DMS153 treated with DMSO at 0.1 percent for 48 hours (cell line): Measurements from ENCODE around the gene FSTL4.

Experiments
- DNase-seq: peaks from one replicate; lab custom pipeline; 2025; ENCODE audit not compliant: unreplicated experiment; lab: John Stamatoyannopoulos, UW

FSTL4 gene

DNA sequence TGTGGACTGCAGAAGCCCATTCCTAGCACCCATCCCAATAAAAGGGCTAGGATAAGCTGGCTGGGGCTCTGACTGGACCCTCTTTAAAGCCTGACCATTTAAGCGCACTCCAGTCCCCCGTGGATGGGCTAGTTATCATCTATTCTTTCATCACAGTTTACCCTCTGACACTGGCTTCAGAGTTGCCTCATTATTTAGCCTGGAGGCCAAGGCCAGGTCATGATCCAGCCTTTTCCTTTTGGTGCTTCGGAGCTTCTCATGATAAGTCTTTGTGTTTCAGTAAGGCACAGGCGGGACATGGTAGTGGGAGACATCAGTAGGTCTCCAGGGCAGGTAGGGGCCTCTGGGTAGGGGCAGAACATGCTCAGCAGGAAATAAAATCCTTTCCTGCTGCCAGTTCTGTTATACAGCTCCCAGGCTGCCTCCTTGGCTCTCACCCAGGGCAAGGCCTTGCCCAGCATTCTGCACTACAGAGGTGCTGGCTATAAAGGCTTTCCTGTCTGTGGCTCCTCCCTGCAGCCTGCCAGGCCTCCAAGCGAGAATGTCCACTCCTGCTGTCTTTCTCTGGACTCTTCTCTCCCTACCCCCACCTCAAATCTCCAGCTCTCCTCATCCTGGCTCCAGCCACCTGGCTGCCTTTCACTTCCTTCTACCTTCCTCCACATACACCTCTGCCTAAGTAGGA lies 128.8 kb downstream of the FSTL4 start:
- DNase-seq, result no peak

DNA sequence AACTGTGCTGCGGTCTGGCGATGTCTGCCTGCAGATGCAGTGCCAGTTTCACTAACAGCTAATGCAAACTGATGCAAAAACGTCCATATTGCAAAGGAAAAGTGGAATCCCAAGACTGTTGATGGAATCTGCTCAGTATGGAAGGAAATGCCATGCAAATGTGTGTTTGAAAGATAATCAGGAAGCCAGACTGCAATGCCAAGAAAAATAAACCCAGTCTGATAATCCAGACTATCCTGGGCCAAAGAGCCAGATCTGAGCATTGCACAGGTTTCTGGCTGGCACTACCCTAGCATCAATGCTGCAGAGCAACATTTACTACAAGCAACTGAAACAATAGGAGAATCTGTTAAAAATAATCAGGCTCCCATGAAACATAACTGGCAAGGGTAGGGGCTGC lies 130.3 kb downstream of the FSTL4 start:
- no peak for DNase-seq

DNA sequence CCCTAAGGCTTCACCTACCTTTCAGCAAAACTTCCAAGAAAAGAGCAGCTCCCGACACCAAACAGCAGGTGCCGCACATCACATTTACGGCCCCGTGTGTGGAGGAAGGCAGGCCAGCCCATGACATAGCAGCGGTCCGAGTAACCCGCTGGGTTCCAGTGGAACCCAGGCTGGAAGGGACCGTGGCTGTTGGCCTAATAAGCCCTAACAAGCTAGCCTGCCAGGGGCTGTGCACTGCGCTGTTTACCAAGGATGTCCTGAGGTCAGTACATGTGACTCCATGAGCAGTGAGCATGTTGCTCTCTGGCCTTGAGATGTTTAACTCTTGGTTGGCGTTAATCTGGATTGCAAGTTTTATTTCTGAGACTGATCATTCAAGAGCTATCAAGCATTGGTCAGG lies 131.5 kb downstream of the FSTL4 start:
- DNase-seq, result no peak

DNA sequence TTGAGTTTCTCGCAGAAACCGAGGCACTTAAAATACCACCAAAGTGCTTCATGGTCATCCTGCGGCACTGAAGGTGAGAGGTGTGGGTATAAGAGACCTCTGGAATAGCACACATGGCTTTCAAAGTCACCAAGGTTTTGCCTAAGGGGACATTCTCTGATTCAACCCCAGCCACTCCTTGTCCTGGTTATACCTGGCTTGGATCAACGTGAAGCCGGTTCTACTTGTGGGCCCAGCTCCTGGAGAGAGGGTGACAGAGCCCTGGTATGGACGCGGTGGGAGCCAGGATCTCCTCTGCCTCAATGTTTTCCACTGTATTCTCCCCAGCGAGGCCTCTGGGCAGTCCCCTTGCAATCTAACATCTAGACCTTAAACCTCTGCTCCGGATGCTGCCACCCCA lies 132.0 kb downstream of the FSTL4 start:
- DNase-seq, result no peak

DNA sequence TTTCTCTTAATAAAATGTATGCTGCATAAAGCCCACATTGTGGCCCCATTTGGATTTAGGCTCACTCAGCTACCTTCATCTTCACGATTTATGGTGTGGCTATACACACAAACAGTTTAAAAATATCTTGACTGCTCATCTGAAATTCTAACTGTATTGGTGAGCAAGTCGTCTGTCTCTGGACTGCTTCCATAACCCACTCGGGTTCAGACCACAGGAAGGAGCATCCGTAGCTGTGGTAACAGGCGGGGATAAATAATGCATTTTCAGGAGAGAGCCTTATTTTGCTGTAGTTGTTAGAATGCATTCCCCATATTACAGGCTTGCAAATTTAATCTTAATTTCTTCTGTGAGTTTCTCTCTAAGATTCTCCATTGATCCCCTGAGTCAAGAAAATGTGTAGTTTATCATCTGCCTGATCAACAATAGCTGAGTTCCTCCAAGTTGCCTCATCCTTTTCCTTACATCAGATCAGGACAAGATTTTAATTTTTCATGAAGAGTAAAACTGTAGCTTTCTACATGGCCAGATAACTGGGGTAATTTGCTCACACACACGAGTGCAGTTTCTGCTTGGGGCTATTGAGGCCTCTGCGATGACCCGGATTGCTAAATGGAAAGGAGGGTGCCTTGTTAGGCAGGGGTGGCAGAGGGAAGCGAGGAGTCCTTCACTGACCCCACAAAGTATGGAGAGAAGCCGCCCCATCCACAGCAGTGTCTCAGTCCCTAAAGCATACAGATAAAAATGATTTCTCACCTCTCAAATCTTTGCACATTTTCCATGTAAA lies 133.9 kb downstream of the FSTL4 start:
- DNase-seq, result no peak

DNA sequence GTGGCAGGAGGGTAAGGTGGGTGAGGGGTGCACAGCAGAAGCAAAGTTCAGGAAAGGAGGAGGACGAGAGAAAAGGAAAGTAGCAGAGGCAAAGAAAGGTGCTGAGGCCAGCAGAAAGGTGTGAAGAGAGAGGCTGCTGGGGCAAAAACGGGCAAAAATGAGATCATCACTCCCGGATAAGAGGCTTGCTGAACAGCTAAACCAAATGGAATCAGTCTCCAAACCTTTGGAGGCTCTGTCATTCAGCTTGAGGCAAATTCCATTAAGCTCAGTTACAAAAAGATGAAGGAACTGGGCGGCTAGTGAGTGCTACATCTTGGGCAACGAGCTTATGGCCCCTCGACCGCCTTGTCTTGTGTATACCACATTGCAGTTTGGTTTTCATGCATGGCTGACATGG lies 136.4 kb downstream of the FSTL4 start:
- no peak for DNase-seq

DNA sequence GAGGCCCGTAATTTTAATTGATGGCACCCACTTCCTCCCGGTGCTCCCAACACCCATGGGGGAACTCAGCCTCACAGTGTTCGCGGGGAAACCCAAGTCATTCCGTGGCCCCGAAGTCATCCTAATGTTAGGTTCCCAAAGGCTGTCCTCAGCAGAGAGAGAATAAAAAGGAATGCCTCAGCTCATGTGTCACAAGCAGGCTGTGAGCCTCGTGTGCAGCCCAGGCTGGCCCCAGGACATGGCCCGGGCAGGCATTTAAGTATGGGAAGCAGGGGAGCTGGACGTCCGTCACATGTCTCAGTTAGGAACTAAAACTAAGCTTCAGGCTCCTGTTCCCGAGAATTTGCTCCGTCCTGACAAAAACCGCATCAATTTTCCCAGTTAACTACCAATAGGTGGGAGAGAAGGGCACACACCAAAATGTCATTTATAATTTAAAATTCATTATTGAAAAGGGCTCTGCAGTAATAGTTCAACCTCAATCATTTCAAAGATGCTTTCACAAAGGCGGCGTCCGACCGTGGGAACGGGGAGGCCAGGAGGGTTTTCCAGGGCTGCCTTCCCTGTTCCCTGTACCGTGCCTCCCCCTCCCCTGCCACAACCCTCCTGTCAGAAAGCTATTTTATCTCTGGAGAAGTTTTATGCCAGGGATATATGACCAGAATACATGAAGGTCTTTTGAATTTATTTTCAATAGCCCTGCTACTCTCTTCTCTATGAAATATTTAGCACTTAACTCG lies 137.3 kb downstream of the FSTL4 start:
- DNase-seq, result no peak

DNA sequence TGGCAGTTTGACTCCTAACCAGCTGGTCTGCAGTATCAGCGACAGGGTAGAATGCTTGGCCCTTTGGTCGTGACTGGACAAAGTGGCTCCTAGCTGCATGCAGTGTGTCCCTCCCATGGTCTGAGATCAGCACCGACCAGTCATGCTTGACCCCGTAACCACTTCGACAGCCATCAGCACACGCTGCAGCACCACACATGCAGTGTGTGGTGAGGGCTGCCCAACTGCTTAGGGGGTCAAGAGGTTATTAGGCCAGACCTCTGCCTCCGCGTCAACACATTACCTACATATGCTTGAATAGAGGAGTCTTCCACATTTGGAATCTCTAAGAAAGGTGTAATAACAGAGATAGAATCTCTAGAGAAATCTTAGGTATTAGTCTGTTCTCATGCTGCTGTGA lies 139.1 kb downstream of the FSTL4 start:
- no peak for DNase-seq

DNA sequence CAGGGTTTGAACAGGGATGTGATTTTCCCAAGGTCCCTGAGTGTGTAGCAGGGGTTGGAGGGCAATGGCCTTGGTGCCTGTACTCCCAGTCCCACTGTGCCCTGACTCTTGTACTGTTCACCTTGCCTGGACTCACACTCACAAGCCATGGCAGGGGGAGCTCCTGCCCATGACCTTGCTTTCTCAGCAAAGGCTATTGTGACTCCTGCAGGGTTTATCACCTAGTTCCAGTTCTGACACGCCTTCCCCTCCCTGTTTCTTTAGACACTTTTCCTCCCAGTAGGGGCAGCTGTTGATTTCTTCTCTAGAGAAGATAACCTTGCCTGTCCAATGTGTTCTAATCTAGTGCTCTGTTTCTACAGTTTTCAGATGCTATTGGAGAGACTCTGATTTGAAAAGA lies 139.5 kb downstream of the FSTL4 start:
- no peak for DNase-seq

DNA sequence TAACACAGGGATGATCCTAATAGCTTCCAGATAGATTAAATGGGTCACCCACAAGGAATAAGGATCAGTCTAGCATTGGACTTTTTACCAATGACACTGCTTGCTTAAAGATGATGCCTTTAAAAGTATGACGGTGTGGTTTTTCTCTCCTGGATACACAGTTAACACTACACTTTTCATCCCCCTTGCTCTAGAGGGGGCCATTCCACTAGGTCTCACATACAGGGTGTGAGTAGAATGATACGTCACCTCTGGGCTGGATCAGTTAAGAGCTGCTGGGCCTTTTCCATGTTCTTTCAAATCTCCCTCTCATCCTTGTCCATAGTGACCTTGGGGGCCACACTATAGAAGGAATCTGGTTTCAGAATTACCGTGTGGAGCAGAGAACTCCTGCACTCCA lies 140.6 kb downstream of the FSTL4 start:
- no peak for DNase-seq

DNA sequence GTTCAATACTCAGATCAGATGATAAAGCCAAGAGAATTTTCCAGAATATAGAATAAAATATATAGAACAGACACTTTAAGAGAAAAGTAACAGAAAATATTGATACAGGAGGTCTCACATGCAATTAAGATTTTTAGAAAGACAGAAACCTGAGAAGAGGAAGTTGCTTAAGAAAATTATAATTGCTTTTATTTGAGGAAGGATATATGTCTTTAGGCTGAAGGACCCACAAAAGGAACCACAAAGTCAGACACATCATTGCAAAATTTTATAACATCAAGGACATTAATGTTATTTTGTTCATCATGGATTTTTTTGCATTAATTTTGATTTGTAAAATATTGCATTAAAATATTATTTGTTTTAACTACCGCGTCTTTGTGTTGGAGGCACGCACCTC lies 141.5 kb downstream of the FSTL4 start:
- DNase-seq, result no peak

DNA sequence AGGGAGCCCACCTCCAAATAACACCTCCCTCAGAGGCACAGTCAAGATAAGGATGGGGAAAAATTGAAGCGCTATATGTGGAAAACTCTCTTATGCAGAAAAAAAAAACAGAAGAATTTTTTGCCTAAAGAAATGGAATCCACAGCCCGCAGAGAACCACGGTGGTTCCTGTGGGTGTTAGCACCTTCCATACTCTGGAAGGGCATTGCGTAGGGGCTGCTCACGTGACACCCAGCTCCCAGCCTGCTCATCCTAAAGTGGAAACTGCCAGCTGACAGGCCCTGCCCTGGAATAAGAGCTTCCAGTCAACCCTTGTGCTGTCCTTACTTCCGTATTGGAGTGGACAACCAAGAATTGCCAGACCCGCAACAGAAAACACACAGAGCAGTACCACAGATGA lies 142.5 kb downstream of the FSTL4 start:
- no peak for DNase-seq

DNA sequence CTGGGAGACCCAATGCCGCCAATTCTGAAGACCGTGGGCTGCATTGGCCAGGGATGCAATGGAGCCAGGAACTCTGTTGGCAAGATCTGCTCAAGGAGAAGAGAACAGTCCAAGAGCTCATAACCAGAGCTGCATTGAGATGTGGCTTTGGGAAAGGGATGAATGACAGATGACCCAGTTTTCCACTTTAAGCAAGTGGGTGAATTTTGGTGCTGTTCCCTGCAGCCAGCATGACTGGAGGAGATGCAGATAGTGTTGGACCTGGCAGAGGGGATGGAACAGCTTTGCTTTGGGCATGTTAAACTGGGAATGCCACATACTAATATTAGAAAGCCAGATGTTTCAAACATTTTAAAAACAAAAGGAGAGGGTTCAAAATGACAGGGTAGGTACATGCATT lies 143.1 kb downstream of the FSTL4 start:
- no peak for DNase-seq

DNA sequence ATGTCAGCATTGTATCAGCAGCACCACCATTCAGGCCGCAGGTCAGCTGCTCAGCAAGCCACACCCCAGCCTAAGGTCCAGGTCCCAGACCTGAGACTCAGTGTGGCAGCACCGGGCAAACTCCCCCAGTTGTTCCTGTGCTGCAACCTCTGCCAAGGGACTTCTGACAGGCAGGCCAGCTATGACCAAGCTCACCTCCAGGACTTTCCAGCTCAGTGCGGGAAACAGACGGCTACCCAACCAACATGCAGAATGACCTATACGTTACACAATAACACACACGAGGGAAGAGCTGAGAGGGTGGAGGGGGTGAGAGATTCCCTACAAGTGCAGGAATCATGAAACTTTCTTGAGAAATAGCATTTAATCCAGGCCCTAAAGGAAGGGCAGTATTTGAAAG lies 143.7 kb downstream of the FSTL4 start:
- DNase-seq, result no peak

DNA sequence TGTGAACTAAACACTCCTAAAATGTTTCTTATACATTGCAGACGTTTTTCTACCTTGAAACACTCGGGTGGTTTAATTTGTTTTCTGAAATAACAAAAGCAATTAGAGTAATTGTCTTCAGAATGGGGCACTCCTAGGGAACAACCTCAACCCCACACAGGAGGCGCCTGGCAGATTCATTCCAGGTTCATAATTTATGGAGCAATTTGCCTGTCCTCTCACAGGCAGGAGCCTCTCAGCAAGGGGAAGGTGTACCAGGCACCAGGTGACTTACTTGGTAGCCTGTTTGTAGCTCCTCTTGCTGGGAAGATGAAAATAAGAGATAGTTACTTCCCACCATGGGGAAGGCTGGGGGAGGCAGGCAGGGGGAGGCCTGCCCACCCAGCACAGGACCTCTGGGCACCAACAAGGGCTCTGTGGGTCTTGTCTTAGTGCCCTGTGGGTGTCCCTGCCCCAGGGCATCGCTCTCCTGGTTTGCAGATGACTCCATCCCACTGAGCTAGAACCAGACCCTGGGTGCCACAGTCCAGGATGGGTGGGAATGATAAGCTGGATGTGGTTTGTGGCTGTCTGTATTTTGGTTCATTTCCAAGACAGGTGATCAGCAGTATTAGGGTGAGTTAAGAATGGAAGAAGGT lies 144.4 kb downstream of the FSTL4 start:
- DNase-seq, result no peak

DNA sequence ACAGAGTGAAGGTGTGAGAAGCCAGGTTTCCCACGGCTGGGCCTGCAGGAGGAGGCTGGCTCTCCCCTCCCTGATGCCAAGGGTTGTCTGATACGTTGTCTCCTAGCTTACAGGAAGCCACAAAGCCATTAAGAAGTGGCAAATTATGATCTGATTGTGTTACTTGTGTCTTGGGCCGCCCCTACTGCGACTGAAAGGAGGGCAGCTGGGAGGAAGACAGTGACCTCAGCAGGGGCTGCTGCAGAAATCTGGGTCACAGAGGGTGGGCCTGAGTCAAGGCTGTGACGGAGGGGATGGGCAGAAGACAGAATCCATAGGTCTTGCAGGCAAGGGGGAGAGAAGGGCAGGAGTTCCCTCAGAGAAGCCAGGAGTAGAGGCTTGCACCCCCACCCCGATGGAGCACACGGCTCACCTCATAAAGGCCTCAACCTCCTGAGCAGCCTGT lies 145.0 kb downstream of the FSTL4 start:
- no peak for DNase-seq

DNA sequence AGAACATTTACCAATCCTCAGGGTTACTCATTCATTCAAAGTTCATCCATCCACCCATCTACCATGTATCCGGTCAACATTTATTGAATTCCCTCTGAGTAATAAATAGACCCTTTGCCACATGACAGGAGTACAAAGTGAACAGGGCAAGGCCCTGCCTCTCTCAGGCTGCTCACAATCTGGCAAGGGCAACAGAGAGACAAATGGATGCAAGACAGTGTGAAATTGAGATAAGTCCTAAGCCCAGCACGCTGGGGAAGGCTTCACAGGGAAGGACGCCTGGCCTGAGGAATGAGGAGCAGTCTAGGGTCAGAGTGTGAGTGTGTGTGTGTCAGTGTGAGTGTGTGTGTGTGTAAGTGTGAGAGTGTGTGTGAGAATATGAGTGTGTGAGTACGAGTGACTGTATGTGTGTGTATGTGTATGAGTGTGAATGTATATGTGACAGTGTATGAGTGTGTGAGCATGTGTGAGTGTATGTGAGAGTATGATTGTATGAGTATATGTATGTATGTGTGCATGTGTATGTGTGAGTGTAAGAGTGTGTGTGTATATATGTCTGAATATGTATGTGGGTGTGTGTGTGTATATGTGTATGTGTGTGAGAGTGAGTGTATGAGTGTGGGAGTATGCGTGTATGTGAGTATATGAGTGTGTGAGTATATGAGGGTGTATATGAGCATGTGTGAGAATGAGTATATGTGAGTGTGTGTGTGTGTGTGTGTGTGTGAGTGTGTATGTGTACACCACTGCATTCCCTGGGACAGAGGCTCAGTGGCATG lies 145.6 kb downstream of the FSTL4 start:
- no peak for DNase-seq

DNA sequence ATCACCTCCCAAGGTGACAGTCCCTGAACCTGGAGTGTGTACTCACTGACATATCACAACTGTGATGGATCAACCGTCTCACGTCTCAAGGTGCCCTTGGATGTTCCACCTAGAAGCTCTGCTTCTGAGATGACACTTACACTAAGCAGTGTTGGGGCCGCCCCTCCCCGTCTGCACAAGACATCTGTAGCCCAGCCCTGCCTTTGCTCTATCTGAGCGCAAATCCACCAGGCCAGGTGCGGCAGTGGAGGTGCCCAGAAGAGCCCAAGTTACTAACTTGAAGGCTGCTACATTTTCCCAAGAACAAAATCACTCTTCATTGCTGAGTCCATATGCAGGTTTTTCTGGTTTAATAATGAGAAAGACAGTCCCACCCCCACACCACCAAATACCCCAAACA lies 148.3 kb downstream of the FSTL4 start:
- DNase-seq, result no peak

DNA sequence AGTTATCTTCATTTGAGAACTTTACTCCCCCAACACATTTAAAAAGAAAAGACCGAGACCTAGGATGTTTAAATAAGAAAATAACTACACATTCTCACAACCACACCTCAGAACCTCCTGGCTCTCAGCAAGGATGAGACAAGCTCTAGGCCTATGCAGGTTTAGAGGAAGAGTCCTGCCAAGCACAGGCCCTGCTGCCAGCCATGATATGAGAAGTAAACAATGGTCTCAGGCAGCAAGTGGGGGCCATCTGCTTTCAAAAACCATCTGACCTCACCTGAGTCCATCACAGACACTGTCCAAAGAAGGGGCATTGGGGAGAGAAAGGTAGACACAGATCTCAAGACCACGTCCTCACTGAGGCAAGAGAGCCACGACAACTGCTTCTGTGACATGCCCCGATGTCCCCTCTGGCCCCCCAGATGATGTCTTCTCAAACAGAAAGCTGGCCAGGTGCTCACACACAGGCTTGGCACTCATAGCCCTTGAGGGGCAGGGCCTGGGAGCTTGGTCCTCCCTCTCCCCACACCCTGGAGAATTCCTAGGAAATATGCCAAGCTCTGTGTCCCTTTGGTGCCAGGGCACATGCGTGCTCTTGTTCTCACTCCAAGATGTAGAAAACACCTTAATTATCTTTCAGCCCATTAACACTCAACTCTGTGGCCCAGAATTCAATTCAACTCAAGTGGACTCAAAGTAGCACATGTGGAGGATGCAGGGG lies 150.4 kb downstream of the FSTL4 start:
- DNase-seq, result no peak

DNA sequence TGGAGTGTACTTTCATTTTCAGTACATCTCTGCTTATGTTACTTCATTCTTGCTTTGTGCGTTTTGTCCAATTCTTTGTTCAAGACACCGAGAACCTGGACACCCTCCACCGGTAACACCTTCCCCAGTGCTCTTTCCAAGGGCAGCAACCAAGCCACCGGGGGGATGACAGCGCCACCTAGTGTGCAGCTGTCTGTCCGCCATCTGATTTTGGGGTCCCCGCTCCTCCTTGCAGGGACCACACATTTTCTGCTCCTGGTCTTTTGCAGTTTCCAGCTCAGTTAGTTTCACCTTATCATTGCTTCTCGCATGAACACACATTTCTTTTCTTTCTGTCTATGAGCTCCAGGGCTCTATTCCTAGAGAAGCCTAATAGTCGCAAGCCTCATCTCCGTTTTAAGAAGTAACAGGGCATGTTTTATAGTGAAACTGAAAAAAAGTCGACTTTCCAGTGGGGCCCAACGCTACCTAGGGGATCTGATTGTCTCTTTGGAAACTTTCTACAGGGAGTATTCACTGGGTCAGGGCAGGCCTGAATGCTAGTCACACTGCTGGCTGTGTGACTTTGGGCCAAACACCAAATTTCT lies 152.1 kb downstream of the FSTL4 start:
- DNase-seq, result no peak
